UCSD-AML1 (cell line): ENCODE measurements around the gene STUB1.

Source experiments
- DNase-seq: peaks from one replicate; lab custom pipeline; 2025; ENCODE audit not compliant: unreplicated experiment; lab: John Stamatoyannopoulos, UW

STUB1 gene

GRCh38 chr16:643050-643368 is 37.2 kb upstream of the STUB1 start:
- no peak for DNase-seq

- no peak for DNase-seq
These were observed 35.7 kb upstream of the STUB1 start for GRCh38 chr16:644556-644955.

GRCh38 chr16:645852-646678 is 34.1 kb upstream of the STUB1 start:
- no peak for DNase-seq

- DNase-seq = no peak
These were observed 33.5 kb upstream of the STUB1 start for GRCh38 chr16:646679-647172.

GRCh38 chr16:647173-647902 is 32.9 kb upstream of the STUB1 start:
- no peak for DNase-seq

- DNase-seq = peak; percentile 59
These were observed 32.0 kb upstream of the STUB1 start for GRCh38 chr16:648071-648780.

GRCh38 chr16:648781-649589 is 31.2 kb upstream of the STUB1 start, which contains the start of gene WDR90:
Gene WDR90, plus strand, starts transcription at chr16:649365. Its CDS starts 52 bp downstream, at chr16:649417.
- peak; percentile 92 for DNase-seq

GRCh38 chr16:649631-650030 is 30.6 kb upstream of the STUB1 start:
- DNase-seq = no peak

- no peak for DNase-seq
These were observed 28.4 kb upstream of the STUB1 start for GRCh38 chr16:651844-652243.

GRCh38 chr16:652454-653305 is 27.5 kb upstream of the STUB1 start:
- DNase-seq = no peak

GRCh38 chr16:654034-654433 is 26.2 kb upstream of the STUB1 start:
- DNase-seq = no peak

GRCh38 chr16:657487-657886 is 22.7 kb upstream of the STUB1 start:
- no peak for DNase-seq

- no peak for DNase-seq
These were observed 21.3 kb upstream of the STUB1 start for GRCh38 chr16:658679-659571.

GRCh38 chr16:659618-660017 is 20.6 kb upstream of the STUB1 start:
- DNase-seq = no peak

GRCh38 chr16:660132-660458 is 20.1 kb upstream of the STUB1 start:
- DNase-seq = no peak

- peak; percentile 35 for DNase-seq
These were observed 19.6 kb upstream of the STUB1 start for GRCh38 chr16:660459-661183.

- no peak for DNase-seq
These were observed 18.9 kb upstream of the STUB1 start for GRCh38 chr16:661184-661821.

- no peak for DNase-seq
These were observed 18.1 kb upstream of the STUB1 start for GRCh38 chr16:662095-662494.
